IMR-90 (cell line): ENCODE results near the gene TEX14. TPM values are rescaled to one million over a fixed set of nuclear protein-coding genes. Genes with fewer than 3 reads are reported as not detected.

Source experiments
- ATAC-seq: fragments of 200-7000 bp; cut with Tn5 transposase; 2 replicates; pipeline ENCODE4 v1.9.1; 2020; ENCODE audit warnings: low read depth, mild to moderate bottlenecking, moderate library complexity
- BruUV-seq: library from RNA; stranded (reverse); fragments of 400-500 nt; replicated peaks from 2 replicates; lab custom pipeline; 2021; lab: Mats Ljungman, UMichigan
- CTCF ChIA-PET: fragments of 300-600 bp; formaldehyde crosslinking; extraction: SDS; loops from one replicate; lab custom pipeline; 2021; ENCODE audit warnings: antibody characterized with exemption; lab: Yijun Ruan, JAX
- POLR2A ChIA-PET: fragments of 300-600 bp; sonication (Branson Sonifier 250); formaldehyde crosslinking; loops from one replicate; lab custom pipeline; 2022; ENCODE audit warnings: antibody characterized with exemption; ENCODE audit not compliant: unreplicated experiment; lab: Charles Lee
- DNase-seq: peaks from one replicate; pipeline ENCODE4 v3.0.0; 2013
- H2AFZ ChIP-seq: replicated peaks from 2 replicates; pipeline ENCODE3; 2013; ENCODE audit warnings: low read length, mild to moderate bottlenecking; ENCODE audit not compliant: poor library complexity
- H2AK5ac ChIP-seq: 2 replicates; pipeline ENCODE4 v1.6.1; 2013; ENCODE audit warnings: low read depth, low read length, inconsistent platforms
- H2AK9ac ChIP-seq: replicated peaks from 2 replicates; pipeline ENCODE3; 2013; ENCODE audit warnings: mild to moderate bottlenecking, low read depth, low read length, moderate library complexity; ENCODE audit not compliant: poor library complexity
- H2BK120ac ChIP-seq: 2 replicates; pipeline ENCODE4 v1.6.1; 2013; ENCODE audit warnings: low read depth, low read length, inconsistent platforms
- H2BK15ac ChIP-seq: 3 replicates; pipeline ENCODE4 v1.6.1; 2013; ENCODE audit warnings: low read depth, low read length, inconsistent platforms
- H2BK20ac ChIP-seq: 2 replicates; pipeline ENCODE4 v1.6.1; 2013; ENCODE audit warnings: low read depth, mild to moderate bottlenecking, inconsistent platforms, low read length, moderate library complexity
- H2BK5ac ChIP-seq: 2 replicates; pipeline ENCODE4 v1.6.1; 2013; ENCODE audit warnings: mild to moderate bottlenecking, low read depth, low read length, inconsistent platforms; ENCODE audit not compliant: poor library complexity, severe bottlenecking
- H3K14ac ChIP-seq: replicated peaks from 2 replicates; pipeline ENCODE4 v1.6.1; 2013; ENCODE audit warnings: low read depth, low read length, inconsistent platforms
- H3K18ac ChIP-seq: 2 replicates; pipeline ENCODE4 v1.6.1; 2013; ENCODE audit warnings: low read depth, low read length, control low read depth
- H3K23ac ChIP-seq: 2 replicates; pipeline ENCODE4 v1.6.1; 2013; ENCODE audit warnings: low read depth, low read length, inconsistent platforms
- H3K27ac ChIP-seq: 2 replicates; pipeline ENCODE4 v1.5.1; 2013; ENCODE audit warnings: mild to moderate bottlenecking, control low read depth, low read length; ENCODE audit not compliant: insufficient read depth
- H3K27me3 ChIP-seq: 2 replicates; pipeline ENCODE4 v1.6.1; 2013; ENCODE audit warnings: low read length; ENCODE audit not compliant: control insufficient read depth, insufficient read depth
- H3K36me3 ChIP-seq: 2 replicates; pipeline ENCODE4 v1.6.1; 2013; ENCODE audit warnings: low read length, mixed read lengths; ENCODE audit not compliant: control insufficient read depth, insufficient read depth
- H3K4ac ChIP-seq: 2 replicates; pipeline ENCODE4 v1.6.1; 2013; ENCODE audit warnings: low read depth, low read length, inconsistent platforms
- H3K4me1 ChIP-seq: 2 replicates; pipeline ENCODE4 v1.6.1; 2013; ENCODE audit warnings: low read length, mixed read lengths; ENCODE audit not compliant: control insufficient read depth, insufficient read depth
- H3K4me2 ChIP-seq: 2 replicates; pipeline ENCODE4 v1.6.1; 2013; ENCODE audit warnings: low read depth, mild to moderate bottlenecking, control low read depth, low read length, moderate library complexity
- H3K4me3 ChIP-seq: 2 replicates; pipeline ENCODE4 v1.5.1; 2013; ENCODE audit warnings: low read depth, mild to moderate bottlenecking, control low read depth, low read length, moderate library complexity; ENCODE audit not compliant: insufficient read depth
- H3K56ac ChIP-seq: 2 replicates; pipeline ENCODE4 v1.6.1; 2013; ENCODE audit warnings: low read length, inconsistent platforms; ENCODE audit not compliant: insufficient read depth; ENCODE audit errors: extremely low read depth
- H3K79me1 ChIP-seq, 2 experiments: 2 replicates each; pipeline ENCODE4 v1.6.1; 2013; ENCODE audit warnings: low read length in 2 of 2, inconsistent platforms in 1 of 2, low read depth in 1 of 2
- H3K9ac ChIP-seq: 2 replicates; pipeline ENCODE4 v1.6.1; 2013; ENCODE audit warnings: low read depth, low read length, control low read depth
- H3K9me1 ChIP-seq: 2 replicates; pipeline ENCODE4 v1.6.1; 2013; ENCODE audit warnings: low read length, inconsistent platforms; ENCODE audit not compliant: insufficient read depth
- H3K9me3 ChIP-seq: 2 replicates; pipeline ENCODE4 v1.6.1; 2013; ENCODE audit warnings: low read length; ENCODE audit not compliant: control insufficient read depth, insufficient read depth
- H4K20me1 ChIP-seq: 2 replicates; pipeline ENCODE4 v1.6.1; 2013; ENCODE audit warnings: low read length, inconsistent platforms; ENCODE audit not compliant: insufficient read depth
- H4K5ac ChIP-seq: 2 replicates; pipeline ENCODE4 v1.6.1; 2013; ENCODE audit warnings: mild to moderate bottlenecking, low read depth, low read length, control low read depth
- H4K8ac ChIP-seq, 2 experiments: 2 replicates each; pipeline ENCODE4 v1.6.1; 2013; ENCODE audit warnings: low read depth in 2 of 2, low read length in 2 of 2, control low read depth in 1 of 2, inconsistent platforms in 1 of 2
- H4K91ac ChIP-seq: 2 replicates; pipeline ENCODE4 v1.6.1; 2013; ENCODE audit warnings: low read depth, low read length, inconsistent platforms; ENCODE audit not compliant: insufficient read depth
- BHLHE40 ChIP-seq: fragments of 150-350 bp; IDR thresholded peaks from 2 replicates; pipeline ENCODE4 v1.6.1; 2016; ENCODE audit warnings: mild to moderate bottlenecking, low read depth, low read length
- CEBPB ChIP-seq: IDR thresholded peaks from 2 replicates; pipeline ENCODE4 v1.6.1; 2012; ENCODE audit warnings: low read depth, low read length, improper control_type of control experiment
- CHD1 ChIP-seq: IDR thresholded peaks from 2 replicates; pipeline ENCODE4 v1.6.1; 2012; ENCODE audit warnings: low read depth, low read length, improper control_type of control experiment
- FOS ChIP-seq: fragments of 150-350 bp; IDR thresholded peaks from 2 replicates; pipeline ENCODE4 v1.6.1; 2016; ENCODE audit warnings: low read depth, low read length
- MAFK ChIP-seq: IDR thresholded peaks from 2 replicates; pipeline ENCODE4 v1.6.1; 2012; ENCODE audit warnings: low read depth, low read length, improper control_type of control experiment
- MAZ ChIP-seq: IDR thresholded peaks from 2 replicates; pipeline ENCODE4 v1.6.1; 2012; ENCODE audit warnings: low read depth, mild to moderate bottlenecking, low read length, improper control_type of control experiment, moderate library complexity, borderline replicate concordance
- MXI1 ChIP-seq: IDR thresholded peaks from 2 replicates; pipeline ENCODE4 v1.6.1; 2012; ENCODE audit warnings: low read depth, mild to moderate bottlenecking, low read length, moderate library complexity, borderline replicate concordance
- POLR2A ChIP-seq: IDR thresholded peaks from 2 replicates; pipeline ENCODE4 v1.6.1; 2012; ENCODE audit warnings: mild to moderate bottlenecking, low read depth, low read length
- RFX5 ChIP-seq: IDR thresholded peaks from 2 replicates; pipeline ENCODE4 v1.8.0; 2012; ENCODE audit warnings: low read depth, mild to moderate bottlenecking, low read length, moderate library complexity
- SMC3 ChIP-seq: fragments of 150-350 bp; IDR thresholded peaks from 2 replicates; pipeline ENCODE4 v1.6.1; 2016; ENCODE audit warnings: low read depth, mild to moderate bottlenecking, antibody characterized with exemption, low read length, moderate library complexity
- USF2 ChIP-seq: fragments of 150-350 bp; IDR thresholded peaks from 2 replicates; pipeline ENCODE4 v1.6.1; 2017; ENCODE audit warnings: mild to moderate bottlenecking, antibody characterized with exemption, low read length, low read depth
- WGBS, 2 experiments: methylation state at CpG; one replicate each; pipeline versions ENCODE4 v1.1.5 to v1.1.7; 2013; ENCODE audit warnings: missing lambda C conversion rate in 2 of 2; ENCODE audit not compliant: insufficient read length in 1 of 2; ENCODE audit errors: extremely low coverage in 2 of 2; 5-methylcytosine and 5-hydroxymethylcytosine counted together
- dilution Hi-C: fragments of 300-500 bp; cut with HindIII; formaldehyde crosslinking; loops from one replicate; pipeline ENCODE4 v1.14.3; 2018; ENCODE audit warnings: low sequenced_read_pairs; ENCODE audit not compliant: unreplicated experiment
- in situ Hi-C: fragments of 300-500 bp; cut with MboI; formaldehyde crosslinking; loops from 3 replicates; pipeline ENCODE4 v1.14.3; 2019; ENCODE audit warnings: low sequenced_read_pairs, inconsistent platforms, mixed read lengths
- intact Hi-C: fragments of 100-400 bp; cut with micrococcal nuclease; formaldehyde crosslinking; loops from 2 replicates; pipeline ENCODE4 v1.10.0; 2022
- polyA plus RNA-seq, 3 experiments: library from polyadenylated mRNA; depleted of rRNA; stranded (reverse); fragments of >200 nt; gene quantifications; 2 replicates each; pipeline ENCODE4 v1.2.3, GENCODE V29; 2012; ENCODE audit warnings: low replicate concordance in 1 of 3
- total RNA-seq: library from RNA; depleted of rRNA; stranded (reverse); fragments of >200 nt; gene quantifications from 2 replicates; pipeline ENCODE4 v1.2.3, GENCODE V29; 2012
- TF ChIP-seq, protein P1 (sequence below): fragments of 150-350 bp; IDR thresholded peaks from 2 replicates; pipeline ENCODE4 v1.6.1; 2016; ENCODE audit warnings: low read depth, mild to moderate bottlenecking, low read length, moderate library complexity, borderline replicate concordance

Gene TEX14
- total and polyA plus RNA-seq, 2 of the 4 experiments (the other 2 are of a cell fraction), result not detected

DNA sequence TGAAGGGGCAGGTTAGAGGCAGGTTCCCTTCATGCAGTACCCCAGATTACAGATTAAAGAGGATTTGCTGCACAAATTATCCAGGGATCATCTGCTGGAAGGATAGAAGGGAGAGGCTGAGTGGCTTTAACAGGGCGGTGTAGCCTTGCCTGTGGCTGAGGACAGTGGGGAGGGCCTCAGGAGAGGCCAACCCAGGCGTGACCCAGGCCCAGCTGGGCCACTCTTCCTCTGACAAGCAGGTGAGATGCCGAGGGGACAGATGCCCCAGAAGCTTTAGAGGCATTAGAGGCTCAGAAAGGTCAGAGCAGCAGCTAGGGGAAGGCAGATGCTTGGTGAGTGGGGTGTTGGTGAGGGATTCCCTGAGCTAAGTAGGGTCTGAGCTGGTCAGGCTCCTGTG, 159.3 kb downstream of the TEX14 start:
- H3K4me3 ChIP-seq, result no peak overlapping the region

More for the DNA sequence above, 159.3 kb downstream of the TEX14 start:
- ATAC-seq (no peak), DNase-seq (no peak)
- in situ Hi-C loops, result no loop called here
- Histone ChIP-seq H4K91ac (no peak overlapping the region), H2BK15ac (no peak overlapping the region), H3K27ac (no peak overlapping the region), H2BK20ac (no peak overlapping the region), H3K23ac (peak overlapping the region; percentile 71; the same call in 1 of the 2 replicates), H3K14ac (no peak overlapping the region), H4K20me1 (no peaks in the 10 kb centered on the region), H4K5ac (no peak overlapping the region), H3K4ac (no peak overlapping the region), H2AK9ac (peak overlapping the region; percentile 15), H3K4me2 (peak overlapping the region; percentile 86), H2BK5ac (no peak overlapping the region), H4K8ac (no peak overlapping the region), H3K4me1 (peaks cover 5% of the 10 kb centered on the region; the same call in 1 of the 2 replicates), H3K9ac (peak overlapping the region; percentile 20; the same call in 1 of the 2 replicates), H2BK120ac (no peak overlapping the region), H2AK5ac (no peak overlapping the region), H2AFZ (peak overlapping the region; percentile 91), H3K79me1 (no peaks in the 10 kb centered on the region), H3K56ac (no peak overlapping the region), H3K18ac (no peak overlapping the region), H3K27me3 (peaks cover 10% of the 10 kb centered on the region), H3K9me3 (no peaks in the 10 kb centered on the region), H3K9me1 (peaks cover 6% of the 10 kb centered on the region; the same call in 1 of the 2 replicates), H3K36me3 (no peaks in the 10 kb centered on the region)
- no TSS peak for BruUV-seq
- intact Hi-C loops, result no loop called here
- CTCF ChIA-PET, result interaction anchor here (0.7 kb wide), 1 partner anchor 27 kb away, joined by 3 read pairs; no protein-coding TSS in a partner anchor
- POLR2A ChIA-PET, result no interaction called here
- dilution Hi-C loops, result no loop called here
- TF ChIP-seq, protein P1, sequence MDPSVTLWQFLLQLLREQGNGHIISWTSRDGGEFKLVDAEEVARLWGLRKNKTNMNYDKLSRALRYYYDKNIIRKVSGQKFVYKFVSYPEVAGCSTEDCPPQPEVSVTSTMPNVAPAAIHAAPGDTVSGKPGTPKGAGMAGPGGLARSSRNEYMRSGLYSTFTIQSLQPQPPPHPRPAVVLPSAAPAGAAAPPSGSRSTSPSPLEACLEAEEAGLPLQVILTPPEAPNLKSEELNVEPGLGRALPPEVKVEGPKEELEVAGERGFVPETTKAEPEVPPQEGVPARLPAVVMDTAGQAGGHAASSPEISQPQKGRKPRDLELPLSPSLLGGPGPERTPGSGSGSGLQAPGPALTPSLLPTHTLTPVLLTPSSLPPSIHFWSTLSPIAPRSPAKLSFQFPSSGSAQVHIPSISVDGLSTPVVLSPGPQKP, result no peak
- TF ChIP-seq BHLHE40 (no peak), FOS (no peak), RFX5 (no peak), MXI1 (no peak), CEBPB (no peak), MAFK (no peak), USF2 (no peak), MAZ (no peak), POLR2A (no peak), SMC3 (no peak), CHD1 (no peak)
- 51% methylated on average over 2 of the region's 3 CpGs; no CpG with 5 or more reads in 1 of the 2 experiments for WGBS, 2 experiments
